Heart left ventricle (tissue), 16 donors: ENCODE results near the gene MUC15. TPM values are rescaled to one million over a fixed set of nuclear protein-coding genes. Genes with fewer than 3 reads are reported as not detected.
A peak's percentile ranks its signal among the peaks of the same experiment; 100 is the strongest.

ENCODE experiments used
- ATAC-seq, 4 donors: fragments of 200-7000 bp; cut with Tn5 transposase; one replicate each; pipeline ENCODE4 v1.9.1; 2020 to 2022; ENCODE audit warnings: moderate library complexity in 4 of 4, mild to moderate bottlenecking in 3 of 4, moderate number of reproducible peaks in 1 of 4
- DNase-seq, 5 donors: peaks; one replicate each; pipeline ENCODE4 v3.0.0-alpha.2; 2020
- H3K27ac ChIP-seq, 12 donors: fragments of 200-600 bp; sonication (generic) in 4 of 12; one replicate each; pipeline versions ENCODE4 v1.5.0 to v1.8.0; 2016 to 2022; ENCODE audit warnings: mild to moderate bottlenecking in 2 of 12
- H3K27me3 ChIP-seq, 9 donors: fragments of 200-600 bp; sonication (generic) in 2 of 9; one replicate each; pipeline versions ENCODE4 v1.5.1 to v1.8.0; 2016 to 2022; ENCODE audit warnings: mild to moderate bottlenecking in 3 of 9
- H3K36me3 ChIP-seq, 9 donors: fragments of 200-600 bp; sonication (generic) in 2 of 9; one replicate each; pipeline versions ENCODE4 v1.5.0 to v1.8.0; 2018 to 2022; ENCODE audit warnings: mild to moderate bottlenecking in 2 of 9
- H3K4me1 ChIP-seq, 12 donors: fragments of 200-600 bp; sonication (generic) in 4 of 12; one replicate each; pipeline versions ENCODE4 v1.5.0 to v1.8.0; 2016 to 2022; ENCODE audit warnings: mild to moderate bottlenecking in 3 of 12
- H3K4me3 ChIP-seq, 12 donors: fragments of 200-600 bp; sonication (generic) in 4 of 12; one replicate each; pipeline versions ENCODE4 v1.5.0 to v1.8.0; 2017 to 2022; ENCODE audit warnings: mild to moderate bottlenecking in 9 of 12, moderate library complexity in 4 of 12
- H3K9me3 ChIP-seq, 12 donors: fragments of 200-600 bp; sonication (generic) in 4 of 12; one replicate each; pipeline versions ENCODE4 v1.5.0 to v1.8.0; 2016 to 2022; ENCODE audit warnings: mild to moderate bottlenecking in 1 of 12
- POLR2A ChIP-seq, 2 donors: fragments of 450-650 bp; IDR thresholded peaks; one replicate each; pipeline ENCODE4 v1.6.1; 2017; ENCODE audit warnings: antibody characterized with exemption in 2 of 2, mild to moderate bottlenecking in 2 of 2, moderate library complexity in 2 of 2
- WGBS, 4 donors: extraction: QIAGEN DNeasy Blood & Tissue Kit in 2 of 4; methylation state at CpG; one replicate each; pipeline versions ENCODE4 v1.1.5 to v1.1.7; 2013 to 2018; 5-methylcytosine and 5-hydroxymethylcytosine counted together
- intact Hi-C, 10 donors: fragments of 100-400 bp; cut with DNase I; formaldehyde crosslinking; loops; one replicate each; pipeline versions ENCODE4 v1.11.1 to v1.14.2; 2022
- polyA plus RNA-seq, 2 donors: library from polyadenylated mRNA; stranded (reverse); fragments of 200-250 nt; gene quantifications; one replicate each; pipeline ENCODE4 v1.2.3, GENCODE V29; 2013
- total RNA-seq, 9 donors: library from RNA; depleted of rRNA in 2 of 9; stranded (reverse); fragments of >200 nt in 2 of 9; fragmentation: NEBNext Ultra II Directional in 3 of 9; extraction: Animal tissue kit (Norgen Biotek cat#: 25700) in 3 of 9; gene quantifications; one replicate each; pipeline versions ENCODE4 v1.1.0 to v1.2.4, GENCODE V29; 2016 to 2023
- TF ChIP-seq, protein P1 (sequence below), 12 donors: fragments of 200-600 bp; sonication (generic) in 4 of 12; IDR thresholded peaks; one replicate each; pipeline versions ENCODE4 v1.5.0 to v1.8.0; 2018 to 2022; ENCODE audit warnings: antibody characterized with exemption in 12 of 12, mild to moderate bottlenecking in 5 of 12
- donor health status: ischemic (EF 13 %, LVEDD 7.1; RV severe dilation, severe dysfunction).
- donor health status: healthy with polysubstance abuse.
- donor health status: DM: no; HTN: yes; CAD: no.
- donor health status: DM: no; HTN: no; CAD: no.
- donor health status: ischemic (EF 25% LVEDD 6.9; RV normal size, moderate dysfunction).
- donor health status: ischemic (EF 25% LVEDD 5.7; RV mildly dilated, moderate dysfunction).
- donor health status: healthy.
- donor health status: DM: yes; HTN: yes; CAD: no.
- donor health status: ischemic (EF 35%, LVEDD 5.7; RV mildly dilated, moderate dysfunction).
- donor health status: nonischemic (EF 11% LVEDD 7.7; RV severe dilation, severe dysfunction).
- donor health status: DM: yes; HTN: yes; CAD: no.
- donor health status: PGD.
- donor health status: ischemic (EF 29% LVEDD 5.4; RV normal size, mild dysfunction).
- donor health status: nonischemic (EF 23%, LVEDD 6.1; RV moderate dilation, normal function).

Gene MUC15
- total and polyA plus RNA-seq, 11 donors, result not detected

- Histone ChIP-seq H3K9me3 (no peaks in the 10 kb centered on the region), H3K4me3 (no peak overlapping the region), H3K36me3 (no peaks in the 10 kb centered on the region), H3K4me1 (no peaks in the 10 kb centered on the region), H3K27me3 (no peaks in the 10 kb centered on the region), H3K27ac (no peak overlapping the region)
- DNase-seq, result no peak
- 75 to 95% (median 83%) methylated on average over 5 of the region's 5 CpGs for WGBS, 4 donors
- intact Hi-C loops, result no loop called here
- TF ChIP-seq, protein P1, sequence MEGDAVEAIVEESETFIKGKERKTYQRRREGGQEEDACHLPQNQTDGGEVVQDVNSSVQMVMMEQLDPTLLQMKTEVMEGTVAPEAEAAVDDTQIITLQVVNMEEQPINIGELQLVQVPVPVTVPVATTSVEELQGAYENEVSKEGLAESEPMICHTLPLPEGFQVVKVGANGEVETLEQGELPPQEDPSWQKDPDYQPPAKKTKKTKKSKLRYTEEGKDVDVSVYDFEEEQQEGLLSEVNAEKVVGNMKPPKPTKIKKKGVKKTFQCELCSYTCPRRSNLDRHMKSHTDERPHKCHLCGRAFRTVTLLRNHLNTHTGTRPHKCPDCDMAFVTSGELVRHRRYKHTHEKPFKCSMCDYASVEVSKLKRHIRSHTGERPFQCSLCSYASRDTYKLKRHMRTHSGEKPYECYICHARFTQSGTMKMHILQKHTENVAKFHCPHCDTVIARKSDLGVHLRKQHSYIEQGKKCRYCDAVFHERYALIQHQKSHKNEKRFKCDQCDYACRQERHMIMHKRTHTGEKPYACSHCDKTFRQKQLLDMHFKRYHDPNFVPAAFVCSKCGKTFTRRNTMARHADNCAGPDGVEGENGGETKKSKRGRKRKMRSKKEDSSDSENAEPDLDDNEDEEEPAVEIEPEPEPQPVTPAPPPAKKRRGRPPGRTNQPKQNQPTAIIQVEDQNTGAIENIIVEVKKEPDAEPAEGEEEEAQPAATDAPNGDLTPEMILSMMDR (IDR thresholded peaks at IDR 0.05), result no peak
- TF ChIP-seq POLR2A (IDR thresholded peaks at IDR 0.05), result no peak
- ATAC-seq, result no peak
These were observed 17.6 kb downstream of the MUC15 start for GRCh38 chr11:26554455-26554854.

- DNase-seq (no peak), ATAC-seq (no peak)
- no peaks in the 10 kb centered on the region for H3K4me1 ChIP-seq
- no peak overlapping the region for H3K27ac ChIP-seq
- intact Hi-C loops, result no loop called here
- TF ChIP-seq, protein P1 (IDR thresholded peaks at IDR 0.05), result no peak
- TF ChIP-seq POLR2A (IDR thresholded peaks at IDR 0.05), result no peak
- 62 to 66% (median 64%) methylated on average over 2 of the region's 2 CpGs for WGBS, 4 donors
- H3K27me3 ChIP-seq, result no peaks in the 10 kb centered on the region
- H3K9me3 ChIP-seq, result no peaks in the 10 kb centered on the region
- H3K4me3 ChIP-seq, result no peak overlapping the region
- H3K36me3 ChIP-seq, result no peaks in the 10 kb centered on the region
These were observed 18.9 kb downstream of the MUC15 start for GRCh38 chr11:26553182-26553581.

GRCh38 chr11:26551186-26551801, 20.8 kb downstream of the MUC15 start:
- H3K4me3 ChIP-seq, result no peak overlapping the region
- ATAC-seq (no peak), DNase-seq (no peak)
- no peak for TF ChIP-seq POLR2A (IDR thresholded peaks at IDR 0.05)
- TF ChIP-seq, protein P1 (IDR thresholded peaks at IDR 0.05), result peak in 4 of 12 donors; percentile 5 to 26 (median 24)
- H3K4me1 ChIP-seq, result no peaks in the 10 kb centered on the region
- intact Hi-C loops, result no loop called here
- no peak overlapping the region for H3K27ac ChIP-seq
- H3K27me3 ChIP-seq, result no peaks in the 10 kb centered on the region
- H3K36me3 ChIP-seq, result no peaks in the 10 kb centered on the region
- H3K9me3 ChIP-seq, result no peaks in the 10 kb centered on the region
- WGBS, 4 donors, result 23 to 45% (median 35%) methylated on average over 1 of the region's 1 CpG

GRCh38 chr11:26550022-26550421, 22.0 kb downstream of the MUC15 start:
- DNase-seq, result no peak
- Histone ChIP-seq H3K4me1 (no peaks in the 10 kb centered on the region), H3K27ac (no peak overlapping the region), H3K9me3 (no peaks in the 10 kb centered on the region), H3K27me3 (no peaks in the 10 kb centered on the region), H3K4me3 (no peak overlapping the region), H3K36me3 (no peaks in the 10 kb centered on the region)
- intact Hi-C loops, result no loop called here
- TF ChIP-seq, protein P1 (IDR thresholded peaks at IDR 0.05), result no peak
- TF ChIP-seq POLR2A (IDR thresholded peaks at IDR 0.05), result no peak
- 60 to 78% (median 73%) methylated on average over 1 of the region's 1 CpG for WGBS, 4 donors
- ATAC-seq, result no peak
